CD4-positive, CD25-positive, alpha-beta regulatory T cell (primary cell): ENCODE results near the gene MAPK8IP2. TPM values are rescaled to one million over a fixed set of nuclear protein-coding genes. Genes with fewer than 3 reads are reported as not detected.

Experiments
- ATAC-seq, 2 donors: fragments of 150-1000 bp; cut with Tn5 transposase; one replicate each; pipeline ENCODE4 v1.10.0; 2021; ENCODE audit warnings: low read depth in 2 of 2, moderate number of reproducible peaks in 2 of 2, moderate library complexity in 1 of 2
- DNase-seq, 3 donors: peaks; one replicate each; pipeline versions ENCODE4 v3.0.0 to v3.0.0-alpha.2; 2012 to 2022; ENCODE audit warnings: mixed read lengths in 1 of 3
- H3K27ac ChIP-seq: one replicate; pipeline ENCODE4 v1.7.0; 2013; ENCODE audit warnings: mild to moderate bottlenecking, low read length; ENCODE audit not compliant: insufficient read depth, poor library complexity, severe bottlenecking
- H3K27me3 ChIP-seq: one replicate; pipeline ENCODE4 v1.7.0; 2013; ENCODE audit warnings: low read length; ENCODE audit not compliant: control insufficient read depth, insufficient read depth
- H3K36me3 ChIP-seq: one replicate; pipeline ENCODE4 v1.7.0; 2013; ENCODE audit warnings: mild to moderate bottlenecking, low read length, moderate library complexity; ENCODE audit not compliant: control insufficient read depth, insufficient read depth
- H3K4me1 ChIP-seq: 2 replicates; pipeline ENCODE4 v1.7.0; 2013; ENCODE audit warnings: mild to moderate bottlenecking, low read length; ENCODE audit not compliant: insufficient read depth, control insufficient read depth, poor library complexity, severe bottlenecking
- H3K4me3 ChIP-seq: one replicate; pipeline ENCODE4 v1.7.0; 2013; ENCODE audit warnings: low read depth, mild to moderate bottlenecking, low read length, moderate library complexity
- H3K9me3 ChIP-seq, 2 experiments: 1 replicate in 1 of 2; 2 replicates in 1 of 2; pipeline ENCODE4 v1.7.0; 2013; ENCODE audit warnings: low read length in 2 of 2, mild to moderate bottlenecking in 1 of 2, moderate library complexity in 1 of 2; ENCODE audit not compliant: control insufficient read depth in 2 of 2
- H3K27ac Mint-ChIP-seq, 3 donors: one replicate each; pipeline ENCODE4 v1.8.0; 2020 to 2022; ENCODE audit warnings: mild to moderate bottlenecking in 3 of 3, mixed read lengths in 3 of 3, moderate library complexity in 2 of 3
- H3K27me3 Mint-ChIP-seq: one replicate; pipeline ENCODE4 v1.8.0; 2022; ENCODE audit warnings: mild to moderate bottlenecking, mixed read lengths
- H3K36me3 Mint-ChIP-seq: one replicate; pipeline ENCODE4 v1.8.0; 2020; ENCODE audit warnings: mixed read lengths
- H3K4me1 Mint-ChIP-seq, 4 donors: one replicate each; pipeline ENCODE4 v1.8.0; 2020 to 2022; ENCODE audit warnings: mixed read lengths in 4 of 4, mild to moderate bottlenecking in 1 of 4
- H3K4me3 Mint-ChIP-seq, 4 donors: one replicate each; pipeline ENCODE4 v1.8.0; 2020 to 2022; ENCODE audit warnings: mild to moderate bottlenecking in 4 of 4, mixed read lengths in 4 of 4, moderate library complexity in 3 of 4
- H3K9me3 Mint-ChIP-seq, 7 donors: one replicate each; pipeline ENCODE4 v1.8.0; 2020 to 2022; ENCODE audit warnings: mixed read lengths in 7 of 7, mild to moderate bottlenecking in 3 of 7, moderate library complexity in 2 of 7
- polyA plus RNA-seq, 4 donors: library from polyadenylated mRNA; unstranded; fragments of 300-500 nt; fragmentation: Illumina TruSeq; gene quantifications; one replicate each; pipeline ENCODE4 v1.2.3, GENCODE V29; 2021
- total RNA-seq: library from RNA; stranded (reverse); gene quantifications from one replicate; pipeline ENCODE4 v1.2.3, GENCODE V29; 2022

MAPK8IP2 gene
- total and polyA plus RNA-seq, 5 donors from 2014 or later = 0.30 TPM; not detected in 4

DNA sequence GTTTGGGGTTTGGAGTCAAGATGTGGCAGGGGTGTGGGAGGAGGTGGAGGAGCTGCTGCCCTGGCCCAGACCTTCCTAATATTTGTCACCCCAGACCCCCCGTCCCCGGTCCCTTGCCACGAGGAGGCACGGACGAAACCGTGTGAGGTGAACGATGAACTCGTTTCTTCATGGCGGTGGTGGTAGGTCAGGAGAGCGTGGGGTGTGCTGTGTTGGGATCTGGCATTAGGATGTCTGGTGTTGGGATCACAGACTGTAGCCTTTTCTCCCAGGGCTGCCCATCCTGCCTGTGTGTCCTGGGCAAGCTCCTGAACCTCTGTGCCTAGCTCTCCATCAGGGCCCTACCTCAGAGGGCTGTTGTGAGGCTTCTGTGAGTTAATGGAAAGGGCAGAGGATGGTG lies 8.4 kb downstream of the MAPK8IP2 start:
- Histone ChIP-seq H3K36me3 (no peaks in the 10 kb centered on the region), H3K27me3 (no peaks in the 10 kb centered on the region), H3K4me3 (no peak overlapping the region), H3K4me1 (no peaks in the 10 kb centered on the region), H3K9me3 (no peaks in the 10 kb centered on the region), H3K27ac (no peak overlapping the region)
- Mint-ChIP-seq H3K4me3 (no peak overlapping the region), H3K27me3 (peaks cover 41% of the 10 kb centered on the region), H3K4me1 (peaks cover 0 to 10% (median 2%) of the 10 kb centered on the region in 4 donors), H3K36me3 (no peaks in the 10 kb centered on the region), H3K9me3 (no peaks in the 10 kb centered on the region), H3K27ac (no peak overlapping the region)
- DNase-seq = no peak
- ATAC-seq = no peak

DNA sequence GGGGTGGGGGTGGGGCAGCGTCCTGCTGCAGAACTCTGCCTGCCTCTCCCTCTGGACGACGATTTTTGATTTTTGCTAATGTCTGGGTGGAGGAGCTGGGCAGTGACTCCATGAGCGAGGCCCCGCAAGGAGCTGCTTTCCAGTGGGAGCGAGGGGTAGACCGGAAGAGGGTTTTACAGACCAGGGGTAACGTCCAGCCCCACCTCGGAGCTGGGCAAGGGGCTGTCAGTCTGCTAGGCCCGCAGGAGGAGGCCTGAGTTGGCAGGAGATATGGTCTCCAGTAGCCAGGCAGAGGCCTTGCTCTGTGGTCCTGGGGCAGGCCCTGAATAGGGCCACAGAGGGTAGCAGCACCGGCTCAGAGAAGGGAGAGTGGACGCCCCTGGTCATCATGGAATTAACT lies 9.0 kb downstream of the MAPK8IP2 start:
- H3K27me3 Mint-ChIP-seq = peaks cover 46% of the 10 kb centered on the region
- H3K9me3 ChIP-seq = no peaks in the 10 kb centered on the region
- DNase-seq (no peak), ATAC-seq (no peak)
- H3K4me1 Mint-ChIP-seq = peaks cover 0 to 10% (median 2%) of the 10 kb centered on the region in 4 donors
- H3K36me3 ChIP-seq = no peaks in the 10 kb centered on the region
- no peak overlapping the region for H3K27ac Mint-ChIP-seq
- no peaks in the 10 kb centered on the region for H3K9me3 Mint-ChIP-seq
- no peak overlapping the region for H3K4me3 Mint-ChIP-seq
- H3K27ac ChIP-seq = no peak overlapping the region
- H3K36me3 Mint-ChIP-seq = no peaks in the 10 kb centered on the region
- no peaks in the 10 kb centered on the region for H3K4me1 ChIP-seq
- H3K4me3 ChIP-seq = no peak overlapping the region
- no peaks in the 10 kb centered on the region for H3K27me3 ChIP-seq

- DNase-seq (no peak), ATAC-seq (no peak)
- H3K4me3 ChIP-seq = no peak overlapping the region
- H3K36me3 ChIP-seq = no peaks in the 10 kb centered on the region
- no peak overlapping the region for H3K27ac ChIP-seq
- Mint-ChIP-seq H3K36me3 (no peaks in the 10 kb centered on the region), H3K27ac (no peak overlapping the region), H3K4me1 (peaks cover 0 to 10% (median 2%) of the 10 kb centered on the region in 4 donors), H3K4me3 (no peak overlapping the region), H3K27me3 (peaks cover 51% of the 10 kb centered on the region), H3K9me3 (no peaks in the 10 kb centered on the region)
- H3K27me3 ChIP-seq = no peaks in the 10 kb centered on the region
- H3K4me1 ChIP-seq = no peaks in the 10 kb centered on the region
- no peaks in the 10 kb centered on the region for H3K9me3 ChIP-seq
Observed at GRCh38 chr22:50610041-50610451, 9.5 kb downstream of the MAPK8IP2 start.

DNA sequence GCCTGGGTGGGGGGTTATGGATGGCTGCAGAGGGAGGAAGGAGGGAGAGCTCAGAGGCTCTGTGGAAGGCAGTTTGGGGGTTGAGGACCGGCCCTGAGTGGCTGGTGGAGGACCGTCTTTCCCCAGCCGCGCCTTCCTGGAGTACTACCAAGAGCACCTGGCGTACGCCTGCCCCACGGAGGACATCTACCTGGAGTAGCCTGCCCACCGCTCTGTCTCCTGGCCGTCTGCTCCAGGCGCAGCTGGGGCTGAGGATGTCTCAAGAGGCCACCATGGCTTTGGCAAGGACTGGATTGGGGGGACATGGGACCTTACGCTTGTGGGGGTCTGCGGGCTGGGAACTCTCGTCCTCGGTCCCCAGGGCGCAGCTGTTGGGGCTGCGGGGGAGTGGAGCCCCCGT lies 10.0 kb downstream of the MAPK8IP2 start:
- Mint-ChIP-seq H3K9me3 (no peaks in the 10 kb centered on the region), H3K36me3 (no peaks in the 10 kb centered on the region), H3K27ac (no peak overlapping the region), H3K4me1 (peaks cover 0 to 10% (median 2%) of the 10 kb centered on the region in 4 donors), H3K4me3 (no peak overlapping the region), H3K27me3 (peaks cover 53% of the 10 kb centered on the region)
- H3K4me1 ChIP-seq = no peaks in the 10 kb centered on the region
- ATAC-seq = no peak
- H3K36me3 ChIP-seq = no peaks in the 10 kb centered on the region
- H3K27ac ChIP-seq = no peak overlapping the region
- no peak overlapping the region for H3K4me3 ChIP-seq
- H3K27me3 ChIP-seq = no peaks in the 10 kb centered on the region
- no peaks in the 10 kb centered on the region for H3K9me3 ChIP-seq
- DNase-seq = no peak

- no peaks in the 10 kb centered on the region for H3K9me3 ChIP-seq
- no peak overlapping the region for H3K4me3 ChIP-seq
- DNase-seq = no peak
- no peak overlapping the region for H3K27ac Mint-ChIP-seq
- no peak for ATAC-seq
- no peak overlapping the region for H3K4me3 Mint-ChIP-seq
- H3K9me3 Mint-ChIP-seq = no peaks in the 10 kb centered on the region
- peaks cover 53% of the 10 kb centered on the region for H3K27me3 Mint-ChIP-seq
- no peaks in the 10 kb centered on the region for H3K4me1 ChIP-seq
- H3K27ac ChIP-seq = no peak overlapping the region
- no peaks in the 10 kb centered on the region for H3K36me3 ChIP-seq
- H3K4me1 Mint-ChIP-seq = peaks cover 0 to 10% (median 2%) of the 10 kb centered on the region in 4 donors
- H3K27me3 ChIP-seq = no peaks in the 10 kb centered on the region
- no peaks in the 10 kb centered on the region for H3K36me3 Mint-ChIP-seq
Observed at GRCh38 chr22:50611341-50612060, 10.9 kb downstream of the MAPK8IP2 start.

GRCh38 chr22:50612168-50612527 lies 11.6 kb downstream of the MAPK8IP2 start:
- Mint-ChIP-seq H3K27me3 (peaks cover 52% of the 10 kb centered on the region), H3K9me3 (no peaks in the 10 kb centered on the region), H3K4me3 (peak overlapping the region in 1 of 4 donors; percentile 1), H3K36me3 (no peaks in the 10 kb centered on the region), H3K4me1 (peaks cover 0 to 10% (median 2%) of the 10 kb centered on the region in 4 donors), H3K27ac (no peak overlapping the region)
- DNase-seq (no peak), ATAC-seq (no peak)
- H3K36me3 ChIP-seq = no peaks in the 10 kb centered on the region
- no peaks in the 10 kb centered on the region for H3K9me3 ChIP-seq
- H3K4me1 ChIP-seq = no peaks in the 10 kb centered on the region
- no peaks in the 10 kb centered on the region for H3K27me3 ChIP-seq
- no peak overlapping the region for H3K4me3 ChIP-seq
- H3K27ac ChIP-seq = no peak overlapping the region

DNA sequence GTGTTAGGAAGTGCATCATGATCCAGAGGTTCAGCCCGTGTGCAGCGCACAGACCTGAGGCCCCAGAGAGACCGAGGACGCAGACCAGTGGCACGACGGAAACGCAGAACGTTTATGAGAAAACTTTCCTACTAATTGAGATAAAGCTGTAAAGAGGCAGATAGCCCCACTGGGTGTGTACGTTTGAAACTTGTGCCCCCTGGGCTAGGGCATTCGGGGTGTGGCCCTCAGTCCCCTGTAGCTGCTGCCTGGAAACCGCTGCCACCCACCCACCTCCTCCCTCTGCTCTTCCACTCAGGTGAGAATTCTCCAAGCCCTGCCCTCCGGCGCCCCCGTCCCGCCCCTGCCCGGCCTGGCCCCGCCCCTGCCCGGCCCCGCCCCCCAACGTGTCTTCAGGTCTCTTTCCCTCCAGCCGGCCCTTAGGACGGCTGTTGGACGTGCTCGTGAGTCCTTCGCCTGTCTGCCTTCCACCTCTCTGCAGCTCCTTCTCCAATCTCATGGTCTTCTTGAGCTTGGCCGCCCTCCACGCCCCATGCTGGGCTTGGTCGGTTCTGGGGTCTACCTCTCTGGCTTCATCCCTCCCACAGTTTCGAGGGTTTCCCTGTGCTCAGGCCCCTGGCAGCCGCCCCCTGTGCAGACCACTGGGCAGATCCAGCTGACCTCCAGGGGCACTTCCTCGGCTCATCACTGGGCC lies 12.1 kb downstream of the MAPK8IP2 start:
- no peak overlapping the region for H3K27ac Mint-ChIP-seq
- H3K27me3 ChIP-seq = no peaks in the 10 kb centered on the region

More for the DNA sequence above, 12.1 kb downstream of the MAPK8IP2 start:
- no peak overlapping the region for H3K4me3 ChIP-seq
- no peaks in the 10 kb centered on the region for H3K4me1 ChIP-seq
- H3K9me3 ChIP-seq = no peaks in the 10 kb centered on the region
- H3K36me3 ChIP-seq = no peaks in the 10 kb centered on the region
- H3K27ac ChIP-seq = no peak overlapping the region
- peaks cover 0 to 10% (median 2%) of the 10 kb centered on the region in 4 donors for H3K4me1 Mint-ChIP-seq
- peak in 1 of 2 donors; percentile 45 for ATAC-seq
- H3K4me3 Mint-ChIP-seq = peak overlapping the region in 1 of 4 donors; percentile 1
- H3K9me3 Mint-ChIP-seq = no peaks in the 10 kb centered on the region
- no peaks in the 10 kb centered on the region for H3K36me3 Mint-ChIP-seq
- DNase-seq = no peak
- peaks cover 52% of the 10 kb centered on the region for H3K27me3 Mint-ChIP-seq
